CD4-positive, alpha-beta T cell (primary cell): ENCODE data around the gene DAP. TPM values are rescaled to one million over a fixed set of nuclear protein-coding genes. Genes with fewer than 3 reads are reported as not detected.

Experiments
- ATAC-seq: fragments of 200-7000 bp; cut with Tn5 transposase; one replicate; pipeline ENCODE4 v1.10.0; 2022; ENCODE audit warnings: mild to moderate bottlenecking; ENCODE audit not compliant: poor library complexity
- CTCF ChIA-PET: fragments of 350-600 bp; sonication (Branson Sonifier 250); formaldehyde crosslinking; loops from one replicate; lab custom pipeline; 2021; ENCODE audit warnings: antibody characterized with exemption, inconsistent platforms; lab: Charles Lee
- POLR2A ChIA-PET: fragments of 350-600 bp; sonication (Branson Sonifier 250); formaldehyde crosslinking; loops from one replicate; lab custom pipeline; 2021; ENCODE audit warnings: antibody characterized with exemption, inconsistent platforms; lab: Charles Lee
- DNase-seq, 14 experiments: peaks; one replicate each; pipeline ENCODE4 v3.0.0-alpha.2; 2013 to 2020; ENCODE audit warnings: mixed read lengths in 2 of 14
- H3K27ac ChIP-seq, 2 donors: one replicate each; pipeline versions ENCODE4 v1.5.1 to v1.7.0; 2013; ENCODE audit warnings: low read length in 2 of 2, low read depth in 1 of 2, mild to moderate bottlenecking in 1 of 2
- H3K27me3 ChIP-seq, 2 experiments: 1 replicate in 1 of 2; 2 replicates in 1 of 2; pipeline versions ENCODE4 v1.6.1 to v1.7.0; 2013; ENCODE audit warnings: low read length in 2 of 2, control low read depth in 1 of 2, mild to moderate bottlenecking in 1 of 2, moderate library complexity in 1 of 2; ENCODE audit not compliant: insufficient read depth in 2 of 2, control insufficient read depth in 1 of 2
- H3K36me3 ChIP-seq: one replicate; pipeline ENCODE4 v1.6.1; 2013; ENCODE audit warnings: low read length, control low read depth; ENCODE audit not compliant: insufficient read depth
- H3K4me1 ChIP-seq: one replicate; pipeline ENCODE4 v1.6.1; 2013; ENCODE audit warnings: low read length, control low read depth; ENCODE audit not compliant: insufficient read depth
- H3K4me3 ChIP-seq: one replicate; pipeline ENCODE4 v1.5.1; 2013; ENCODE audit warnings: mild to moderate bottlenecking, low read length, moderate library complexity
- H3K9me3 ChIP-seq, 2 experiments: 1 replicate in 1 of 2; 2 replicates in 1 of 2; pipeline versions ENCODE4 v1.6.1 to v1.7.0; 2013; ENCODE audit warnings: low read length in 2 of 2, mild to moderate bottlenecking in 2 of 2, control low read depth in 1 of 2, moderate library complexity in 1 of 2; ENCODE audit not compliant: control insufficient read depth in 1 of 2, insufficient read depth in 1 of 2
- H3K27ac Mint-ChIP-seq: one replicate; pipeline ENCODE4 v1.8.0; 2020; ENCODE audit warnings: mixed read lengths
- H3K27me3 Mint-ChIP-seq: one replicate; pipeline ENCODE4 v1.8.0; 2021; ENCODE audit warnings: mixed read lengths
- H3K36me3 Mint-ChIP-seq: one replicate; pipeline ENCODE4 v1.8.0; 2021; ENCODE audit warnings: low read depth, mixed read lengths
- H3K4me1 Mint-ChIP-seq: one replicate; pipeline ENCODE4 v1.8.0; 2021; ENCODE audit warnings: low read depth, mixed read lengths
- H3K4me3 Mint-ChIP-seq: one replicate; pipeline ENCODE4 v1.8.0; 2020; ENCODE audit warnings: mild to moderate bottlenecking, mixed read lengths
- H3K9me3 Mint-ChIP-seq: one replicate; pipeline ENCODE4 v1.8.0; 2020; ENCODE audit warnings: mixed read lengths
- CTCF ChIP-seq: fragments of 200-600 bp; IDR thresholded peaks from one replicate; pipeline ENCODE4 v1.8.0; 2022; ENCODE audit warnings: antibody characterized with exemption, mild to moderate bottlenecking
- intact Hi-C, 2 experiments: fragments of 100-400 bp; cut with DNase I in 1 of 2; cut with micrococcal nuclease in 1 of 2; formaldehyde crosslinking; loops; one replicate each; pipeline versions ENCODE4 v1.15.1 to v1.9.0; 2023 to 2025; cut with DNase I, micrococcal nuclease
- total RNA-seq, 174 experiments: library from RNA in 2 of 174; stranded (reverse) in 2 of 174; gene quantifications; one replicate each; pipeline ENCODE4 v1.2.3 and lab custom pipeline; 2021 to 2026

The DAP gene
- total RNA-seq, 2 experiments from 2014 or later, result 33.6 to 35.2 TPM

DNA sequence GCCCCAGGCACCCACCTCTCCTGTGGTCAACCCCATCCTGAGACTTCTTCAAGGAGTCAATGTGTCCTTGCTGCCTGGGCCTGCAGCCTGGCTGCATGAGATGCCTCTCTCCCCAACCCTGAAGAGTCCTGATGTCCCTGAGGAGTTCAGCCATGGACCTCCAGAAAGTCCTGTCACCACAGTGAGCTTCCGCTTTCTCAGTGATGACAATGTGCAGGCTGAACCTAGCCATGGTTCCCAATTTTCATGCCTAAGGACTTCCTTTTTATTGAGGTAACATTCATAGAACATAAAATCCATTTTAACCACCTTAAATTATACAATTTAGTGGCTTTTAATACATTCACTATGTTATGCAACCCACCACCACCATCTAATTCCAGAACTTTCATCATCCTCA, 29.1 kb downstream of the DAP start:
- ATAC-seq (no peak), DNase-seq (peak in 2 of 14 experiments; percentile 27 to 33)
- peaks cover 55% of the 10 kb centered on the region for H3K36me3 Mint-ChIP-seq
- H3K4me3 ChIP-seq, result no peak overlapping the region
- no peak overlapping the region for H3K27ac ChIP-seq
- TF ChIP-seq CTCF, result no peak
- peaks cover 3% of the 10 kb centered on the region for H3K4me1 ChIP-seq
- H3K9me3 ChIP-seq, result no peaks in the 10 kb centered on the region
- no peaks in the 10 kb centered on the region for H3K9me3 Mint-ChIP-seq
- no peaks in the 10 kb centered on the region for H3K27me3 ChIP-seq
- CTCF ChIA-PET, result no interaction called here
- no peaks in the 10 kb centered on the region for H3K27me3 Mint-ChIP-seq
- POLR2A ChIA-PET, result no interaction called here
- intact Hi-C loops, result no loop called here
- peaks cover 18% of the 10 kb centered on the region for H3K4me1 Mint-ChIP-seq
- H3K27ac Mint-ChIP-seq, result no peak overlapping the region
- H3K4me3 Mint-ChIP-seq, result no peak overlapping the region
- peaks cover 12% of the 10 kb centered on the region for H3K36me3 ChIP-seq

DNA sequence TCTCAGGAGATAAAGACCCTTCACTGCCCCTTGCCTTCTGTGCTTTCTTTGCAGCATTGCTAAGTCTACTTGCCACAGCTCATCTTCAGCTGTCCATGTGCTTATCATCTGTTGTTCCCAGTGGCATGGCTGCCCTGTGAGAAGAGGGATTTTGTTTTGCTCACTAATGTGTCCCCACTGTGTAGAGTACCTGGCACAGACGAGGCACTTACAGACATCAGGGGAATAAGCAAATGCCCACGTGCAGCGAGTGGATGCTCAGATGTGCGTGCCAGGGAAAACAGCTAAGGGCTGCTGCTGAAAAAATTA, 31.0 kb downstream of the DAP start:
- Mint-ChIP-seq H3K27ac (no peak overlapping the region), H3K4me3 (no peak overlapping the region), H3K9me3 (no peaks in the 10 kb centered on the region), H3K27me3 (no peaks in the 10 kb centered on the region), H3K36me3 (peaks cover 61% of the 10 kb centered on the region), H3K4me1 (peaks cover 15% of the 10 kb centered on the region)
- intact Hi-C loops, result no loop called here
- no peak for ATAC-seq
- Histone ChIP-seq H3K4me1 (peaks cover 3% of the 10 kb centered on the region), H3K9me3 (no peaks in the 10 kb centered on the region), H3K27ac (no peak overlapping the region), H3K36me3 (peaks cover 8% of the 10 kb centered on the region), H3K4me3 (no peak overlapping the region), H3K27me3 (no peaks in the 10 kb centered on the region)
- ChIA-PET POLR2A (no interaction called here), CTCF (no interaction called here)
- TF ChIP-seq CTCF, result no peak
- DNase-seq, result no peak

- no peak for DNase-seq
- Mint-ChIP-seq H3K27me3 (no peaks in the 10 kb centered on the region), H3K27ac (no peak overlapping the region), H3K36me3 (peaks cover 62% of the 10 kb centered on the region), H3K4me1 (peaks cover 15% of the 10 kb centered on the region), H3K9me3 (no peaks in the 10 kb centered on the region), H3K4me3 (no peak overlapping the region)
- Histone ChIP-seq H3K27ac (no peak overlapping the region), H3K9me3 (no peaks in the 10 kb centered on the region), H3K27me3 (no peaks in the 10 kb centered on the region), H3K36me3 (peaks cover 7% of the 10 kb centered on the region), H3K4me1 (peaks cover 3% of the 10 kb centered on the region), H3K4me3 (no peak overlapping the region)
- CTCF ChIA-PET, result no interaction called here
- intact Hi-C loops, result no loop called here
- TF ChIP-seq CTCF, result no peak
- POLR2A ChIA-PET, result no interaction called here
- ATAC-seq, result no peak
These were observed 31.6 kb downstream of the DAP start for GRCh38 chr5:10729320-10730042.
